ENCODE measurements around the gene ZNF514. TPM values are rescaled to one million over a fixed set of nuclear protein-coding genes. Genes with fewer than 3 reads are reported as not detected.
"Not testable (repeated sequence)": the region's sequence is repeated elsewhere in the genome, so short reads cannot be mapped to it uniquely, and the experiment has no call there.

ZNF514 gene
- total and polyA plus RNA-seq, 8 donors = 5.7 to 37.5 (median 10.6) TPM

DNA sequence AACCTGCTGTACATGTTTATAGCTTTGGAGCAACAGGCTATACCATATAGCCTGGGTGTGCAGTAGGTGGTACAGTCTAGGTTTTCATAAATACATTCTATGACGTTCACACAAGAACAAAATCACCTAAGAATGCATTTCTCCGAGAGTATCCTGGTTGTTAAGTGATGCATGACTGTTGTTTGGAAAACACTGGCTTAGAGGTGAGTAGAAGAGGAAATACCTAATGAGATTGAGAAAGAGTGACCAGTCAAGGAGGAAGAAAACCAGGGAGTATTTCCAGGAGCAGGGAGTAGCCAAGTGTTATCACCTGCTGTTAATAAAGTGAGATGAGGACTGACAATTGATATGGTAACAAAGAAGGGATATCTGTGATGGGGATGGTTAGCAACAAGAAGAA, 44.7 kb upstream of the ZNF514 start:
- no peaks in the 10 kb centered on the region for H3K27me3 ChIP-seq
- TF ChIP-seq EP300 (IDR thresholded peaks at IDR 0.05) (no peak), POLR2AphosphoS5 (IDR thresholded peaks at IDR 0.05) (no peak)
- 88 to 95% (median 91%) methylated on average over 2 of the region's 2 CpGs for WGBS, 5 donors
- H3K9me3 ChIP-seq = peaks cover 0 to 3% (median 0%) of the 10 kb centered on the region in 4 donors
- H3K36me3 ChIP-seq = peaks cover 0 to 9% (median 3%) of the 10 kb centered on the region in 4 donors
- H3K27ac ChIP-seq = no peak overlapping the region
- intact Hi-C loops (cut with DNase I; ENCODE audit: low total_unique reads) = no loop called here
- H3K4me3 ChIP-seq = no peak overlapping the region
- DNase-seq = no peak
- peaks cover 0 to 22% (median 13%) of the 10 kb centered on the region in 4 donors for H3K4me1 ChIP-seq

GRCh38 chr2:95203911-95204310, 44.3 kb upstream of the ZNF514 start:
- WGBS, 5 donors = 79 to 92% (median 86%) methylated on average over 4 of the region's 4 CpGs
- H3K9me3 ChIP-seq = no peaks in the 10 kb centered on the region
- intact Hi-C loops (cut with DNase I; ENCODE audit: low total_unique reads) = no loop called here
- no peak for TF ChIP-seq CTCF (IDR thresholded peaks at IDR 0.05)
- no peak for TF ChIP-seq POLR2AphosphoS5 (IDR thresholded peaks at IDR 0.05)
- TF ChIP-seq EP300 (IDR thresholded peaks at IDR 0.05) = no peak
- TF ChIP-seq POLR2A (IDR thresholded peaks at IDR 0.05) = no peak
- H3K27me3 ChIP-seq = no peaks in the 10 kb centered on the region
- no peak overlapping the region for H3K27ac ChIP-seq
- H3K4me3 ChIP-seq = no peak overlapping the region
- no peak for DNase-seq
- peaks cover 0 to 4% (median 1%) of the 10 kb centered on the region in 4 donors for H3K36me3 ChIP-seq
- H3K4me1 ChIP-seq = peaks cover 0 to 22% (median 13%) of the 10 kb centered on the region in 4 donors

- peak; percentile 51 to 69 for DNase-seq
- H3K9me3 ChIP-seq; H3K27ac ChIP-seq; H3K4me1 ChIP-seq; H3K36me3 ChIP-seq; H3K4me3 ChIP-seq; intact Hi-C loops (cut with DNase I; ENCODE audit: low total_unique reads); H3K27me3 ChIP-seq: not testable (repeated sequence)
- 17 to 30% (median 21%) methylated on average over 10 to 15 of the region's 15 CpGs for WGBS, 5 donors
- TF ChIP-seq CTCF (IDR thresholded peaks at IDR 0.05) = peak in 5 of 7 experiments; percentile 41 to 59 (median 45)
Measured at GRCh38 chr2:95192956-95193355, 33.3 kb upstream of the ZNF514 start.

- intact Hi-C loops (cut with DNase I; ENCODE audit: low total_unique reads) = no loop called here
- 56 to 77% (median 65%) methylated on average over 2 of the region's 2 CpGs for WGBS, 5 donors
- H3K4me1 ChIP-seq = no peaks in the 10 kb centered on the region
- DNase-seq = no peak
- TF ChIP-seq POLR2A (IDR thresholded peaks at IDR 0.05) (no peak), CTCF (IDR thresholded peaks at IDR 0.05) (no peak), EP300 (IDR thresholded peaks at IDR 0.05) (no peak), POLR2AphosphoS5 (IDR thresholded peaks at IDR 0.05) (no peak)
- H3K36me3 ChIP-seq = peaks cover 15 to 31% (median 25%) of the 10 kb centered on the region in 4 donors
- H3K4me3 ChIP-seq = no peak overlapping the region
- peaks cover 7 to 22% (median 11%) of the 10 kb centered on the region in 4 donors for H3K9me3 ChIP-seq
- H3K27ac ChIP-seq = no peak overlapping the region
- no peaks in the 10 kb centered on the region for H3K27me3 ChIP-seq
Measured at GRCh38 chr2:95185973-95186372, 26.3 kb upstream of the ZNF514 start.

DNA sequence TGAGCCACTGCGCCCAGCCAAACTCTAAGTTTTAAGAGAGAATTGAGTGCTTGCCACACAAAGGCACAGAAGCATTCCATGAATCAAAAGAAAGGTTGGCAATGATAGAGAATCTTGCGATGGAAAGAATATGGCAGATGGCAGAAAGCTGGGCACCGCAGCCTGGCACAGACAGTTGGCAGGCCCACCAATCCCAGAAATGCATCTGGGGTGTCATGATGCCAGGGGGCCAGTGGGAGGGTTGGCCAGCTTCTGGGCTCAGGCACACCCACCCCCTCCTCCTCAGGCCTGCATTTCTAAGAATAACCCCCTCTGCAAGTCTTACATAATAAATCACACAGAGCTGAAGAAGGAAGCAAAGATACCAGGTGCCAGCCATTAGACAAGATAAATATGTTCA, 25.5 kb upstream of the ZNF514 start:
- Histone ChIP-seq H3K4me1 (no peaks in the 10 kb centered on the region), H3K27ac (no peak overlapping the region), H3K9me3 (peaks cover 7 to 27% (median 17%) of the 10 kb centered on the region in 4 donors), H3K4me3 (no peak overlapping the region), H3K27me3 (no peaks in the 10 kb centered on the region), H3K36me3 (peaks cover 23 to 39% (median 32%) of the 10 kb centered on the region in 4 donors)
- 95 to 100% (median 98%) methylated on average over 3 of the region's 3 CpGs for WGBS, 5 donors
- DNase-seq = no peak
- intact Hi-C loops (cut with DNase I; ENCODE audit: low total_unique reads) = no loop called here
- TF ChIP-seq EP300 (IDR thresholded peaks at IDR 0.05) (no peak), POLR2A (IDR thresholded peaks at IDR 0.05) (no peak), CTCF (IDR thresholded peaks at IDR 0.05) (no peak), POLR2AphosphoS5 (IDR thresholded peaks at IDR 0.05) (no peak)
